Esophagus squamous epithelium (tissue), 5 donors: ENCODE results near the gene PNCK. TPM values are rescaled to one million over a fixed set of nuclear protein-coding genes. Genes with fewer than 3 reads are reported as not detected.
"Not testable (repeated sequence)": the region's sequence is repeated elsewhere in the genome, so short reads cannot be mapped to it uniquely, and the experiment has no call there.

ENCODE experiments used
- DNase-seq: peaks from one replicate; lab custom pipeline; 2025; lab: John Stamatoyannopoulos, UW
- H3K27ac ChIP-seq, 4 donors: fragments of 200-600 bp; sonication (generic); one replicate each; pipeline ENCODE4 v1.5.1; 2016 to 2019; ENCODE audit warnings: mild to moderate bottlenecking in 1 of 4
- H3K27me3 ChIP-seq, 4 donors: fragments of 200-600 bp; sonication (generic); 1 replicate in 3 of 4; 2 replicates in 1 of 4; pipeline versions ENCODE4 v1.5.1 to v1.6.0; 2017 to 2021; ENCODE audit warnings: antibody characterized with exemption in 1 of 4
- H3K36me3 ChIP-seq, 3 donors: fragments of 200-600 bp; sonication (generic); one replicate each; pipeline ENCODE4 v1.5.1; 2016 to 2019
- H3K4me1 ChIP-seq, 3 donors: fragments of 200-600 bp; sonication (generic); one replicate each; pipeline ENCODE4 v1.5.1; 2017 to 2019
- H3K4me3 ChIP-seq, 4 donors: fragments of 200-600 bp; sonication (generic); 1 replicate in 3 of 4; 2 replicates in 1 of 4; pipeline ENCODE4 v1.5.1; 2016 to 2019; ENCODE audit warnings: mild to moderate bottlenecking in 2 of 4, moderate library complexity in 1 of 4
- H3K9me3 ChIP-seq, 3 donors: fragments of 200-600 bp; sonication (generic); one replicate each; pipeline ENCODE4 v1.5.1; 2016 to 2019
- POLR2A ChIP-seq, 4 donors: fragments of 450-650 bp; IDR thresholded peaks; one replicate each; pipeline ENCODE4 v1.6.1; 2017; ENCODE audit warnings: antibody characterized with exemption in 4 of 4, mild to moderate bottlenecking in 4 of 4, moderate library complexity in 3 of 4
- WGBS, 2 donors: methylation state at CpG; one replicate each; pipeline ENCODE4 v1.1.5; 2018; 5-methylcytosine and 5-hydroxymethylcytosine counted together
- intact Hi-C: fragments of 100-400 bp; cut with DNase I; formaldehyde crosslinking; loops from one replicate; pipeline ENCODE4 v1.15.0; 2022
- total RNA-seq, 4 donors: library from RNA; depleted of rRNA; stranded (reverse); fragments of >200 nt; gene quantifications; one replicate each; pipeline ENCODE4 v1.1.0, GENCODE V29; 2016
- TF ChIP-seq, protein P1 (sequence below), 6 experiments: fragments of 450-650 bp in 4 of 6; fragments of 200-600 bp in 2 of 6; sonication (generic) in 2 of 6; IDR thresholded peaks; one replicate each; pipeline ENCODE4 v1.5.1; 2016 to 2019; ENCODE audit warnings: antibody characterized with exemption in 6 of 6, mild to moderate bottlenecking in 4 of 6, moderate library complexity in 4 of 6
- donor health status: DM: yes; HTN: yes; CAD: no.

Gene PNCK
- total RNA-seq, 4 donors from 2014 or later = 0.82 to 5.7 (median 1.5) TPM; not detected in 1

DNA sequence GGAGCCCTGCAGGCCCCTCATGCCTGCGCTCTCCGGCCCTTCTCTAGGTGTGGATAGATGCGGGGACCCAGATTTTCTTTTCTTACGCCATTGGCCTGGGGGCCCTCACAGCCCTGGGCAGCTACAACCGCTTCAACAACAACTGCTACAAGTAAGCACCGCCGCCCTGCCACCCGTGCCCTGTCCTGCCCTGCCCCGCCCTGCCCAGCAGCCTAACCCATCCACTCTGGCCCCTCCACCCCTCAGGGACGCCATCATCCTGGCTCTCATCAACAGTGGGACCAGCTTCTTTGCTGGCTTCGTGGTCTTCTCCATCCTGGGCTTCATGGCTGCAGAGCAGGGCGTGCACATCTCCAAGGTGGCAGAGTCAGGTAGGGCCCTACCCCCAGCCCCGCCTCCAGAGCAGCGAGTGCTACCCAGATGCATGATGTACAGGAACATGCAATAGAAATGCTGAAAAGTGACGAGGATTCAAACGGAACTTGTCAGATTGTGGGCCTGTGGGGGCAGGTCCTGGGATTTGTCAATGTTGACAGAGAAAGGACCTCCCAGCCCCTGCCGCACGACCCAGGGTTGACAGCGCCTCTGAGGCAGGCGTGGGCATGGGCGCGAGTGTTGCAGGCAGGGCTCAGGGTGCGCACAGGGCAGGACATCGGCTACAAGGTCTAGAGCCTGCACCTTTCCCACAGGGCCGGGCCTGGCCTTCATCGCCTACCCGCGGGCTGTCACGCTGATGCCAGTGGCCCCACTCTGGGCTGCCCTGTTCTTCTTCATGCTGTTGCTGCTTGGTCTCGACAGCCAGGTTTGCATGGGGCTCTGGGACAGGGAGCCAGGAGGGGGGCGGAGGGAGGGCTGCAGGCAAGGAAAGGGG lies 19.8 kb upstream of the PNCK start:
- Histone ChIP-seq H3K4me1 (peaks cover 3 to 69% (median 5%) of the 10 kb centered on the region in 3 donors), H3K27ac (peak overlapping the region in 1 of 4 donors; percentile 6), H3K4me3 (no peak overlapping the region), H3K36me3 (peaks cover 0 to 19% (median 0%) of the 10 kb centered on the region in 3 donors), H3K27me3 (no peaks in the 10 kb centered on the region), H3K9me3 (no peaks in the 10 kb centered on the region)
- TF ChIP-seq POLR2A (IDR thresholded peaks at IDR 0.05) = no peak
- TF ChIP-seq, protein P1, sequence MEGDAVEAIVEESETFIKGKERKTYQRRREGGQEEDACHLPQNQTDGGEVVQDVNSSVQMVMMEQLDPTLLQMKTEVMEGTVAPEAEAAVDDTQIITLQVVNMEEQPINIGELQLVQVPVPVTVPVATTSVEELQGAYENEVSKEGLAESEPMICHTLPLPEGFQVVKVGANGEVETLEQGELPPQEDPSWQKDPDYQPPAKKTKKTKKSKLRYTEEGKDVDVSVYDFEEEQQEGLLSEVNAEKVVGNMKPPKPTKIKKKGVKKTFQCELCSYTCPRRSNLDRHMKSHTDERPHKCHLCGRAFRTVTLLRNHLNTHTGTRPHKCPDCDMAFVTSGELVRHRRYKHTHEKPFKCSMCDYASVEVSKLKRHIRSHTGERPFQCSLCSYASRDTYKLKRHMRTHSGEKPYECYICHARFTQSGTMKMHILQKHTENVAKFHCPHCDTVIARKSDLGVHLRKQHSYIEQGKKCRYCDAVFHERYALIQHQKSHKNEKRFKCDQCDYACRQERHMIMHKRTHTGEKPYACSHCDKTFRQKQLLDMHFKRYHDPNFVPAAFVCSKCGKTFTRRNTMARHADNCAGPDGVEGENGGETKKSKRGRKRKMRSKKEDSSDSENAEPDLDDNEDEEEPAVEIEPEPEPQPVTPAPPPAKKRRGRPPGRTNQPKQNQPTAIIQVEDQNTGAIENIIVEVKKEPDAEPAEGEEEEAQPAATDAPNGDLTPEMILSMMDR (IDR thresholded peaks at IDR 0.05) = no peak
- 53 to 78% methylated on average over 3 to 17 of the region's 31 CpGs for WGBS, 2 donors
- intact Hi-C loops = no loop called here
- DNase-seq = no peak

- H3K27ac ChIP-seq = no peak overlapping the region
- peaks cover 0 to 14% (median 0%) of the 10 kb centered on the region in 3 donors for H3K36me3 ChIP-seq
- no peak for TF ChIP-seq POLR2A (IDR thresholded peaks at IDR 0.05)
- TF ChIP-seq, protein P1 (IDR thresholded peaks at IDR 0.05) = no peak
- H3K27me3 ChIP-seq = no peaks in the 10 kb centered on the region
- DNase-seq = no peak
- H3K9me3 ChIP-seq = no peaks in the 10 kb centered on the region
- intact Hi-C loops = no loop called here
- 20% methylated on average over 1 of the region's 24 CpGs; no CpG with 5 or more reads in 1 of the 2 donors for WGBS, 2 donors
- H3K4me3 ChIP-seq = no peak overlapping the region
- peaks cover 3 to 63% (median 5%) of the 10 kb centered on the region in 3 donors for H3K4me1 ChIP-seq
Observed at GRCh38 chrX:153692611-153693156, 19.1 kb upstream of the PNCK start.

- Histone ChIP-seq H3K4me1 (peaks cover 5 to 68% (median 8%) of the 10 kb centered on the region in 3 donors), H3K27ac (no peak overlapping the region), H3K27me3 (no peaks in the 10 kb centered on the region), H3K4me3 (no peak overlapping the region), H3K36me3 (peaks cover 0 to 9% (median 0%) of the 10 kb centered on the region in 3 donors), H3K9me3 (no peaks in the 10 kb centered on the region)
- intact Hi-C loops = no loop called here
- no peak for TF ChIP-seq POLR2A (IDR thresholded peaks at IDR 0.05)
- TF ChIP-seq, protein P1 (IDR thresholded peaks at IDR 0.05) = no peak
- DNase-seq = no peak
- no CpG with 5 or more reads among the region's 4 CpGs for WGBS, 2 donors
Observed at GRCh38 chrX:153692003-153692402, 18.4 kb upstream of the PNCK start.

DNA sequence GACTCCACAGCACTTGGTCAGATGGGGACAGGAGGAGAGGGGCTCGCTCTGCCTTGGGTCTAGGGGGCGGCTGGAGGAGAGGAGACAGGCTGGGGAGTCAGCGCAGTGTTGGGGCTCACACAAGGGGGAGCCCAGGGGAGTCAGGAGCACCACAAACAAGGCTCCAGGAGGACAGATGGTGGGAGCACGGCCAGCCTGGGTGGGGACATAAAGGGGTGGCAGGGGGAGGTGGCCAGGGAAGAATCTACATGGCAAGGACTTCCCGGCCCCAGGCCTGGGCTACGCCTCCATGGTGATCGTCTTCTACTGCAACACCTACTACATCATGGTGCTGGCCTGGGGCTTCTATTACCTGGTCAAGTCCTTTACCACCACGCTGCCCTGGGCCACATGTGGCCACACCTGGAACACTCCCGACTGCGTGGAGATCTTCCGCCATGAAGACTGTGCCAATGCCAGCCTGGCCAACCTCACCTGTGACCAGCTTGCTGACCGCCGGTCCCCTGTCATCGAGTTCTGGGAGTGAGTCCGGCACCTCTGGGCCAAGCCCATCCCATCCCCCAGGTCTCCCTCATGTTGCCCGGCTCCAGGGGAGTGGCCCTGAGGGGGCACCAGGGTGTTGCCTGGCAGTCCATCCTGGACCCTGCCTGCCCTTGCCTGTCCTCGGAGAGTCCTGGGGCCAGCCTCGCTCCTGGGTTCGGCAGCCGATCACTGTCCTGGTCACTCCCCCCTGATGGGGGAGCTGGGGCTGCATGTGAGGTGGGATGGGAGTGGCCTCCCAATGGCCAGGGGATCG lies 17.6 kb upstream of the PNCK start:
- DNase-seq, H3K27me3 ChIP-seq, H3K4me3 ChIP-seq, intact Hi-C loops, H3K27ac ChIP-seq, H3K36me3 ChIP-seq, H3K9me3 ChIP-seq: not testable (repeated sequence)
- WGBS, 2 donors = 69 to 70% methylated on average over 4 to 8 of the region's 21 CpGs
- H3K4me1 ChIP-seq = peaks cover 5 to 76% (median 11%) of the 10 kb centered on the region in 3 donors

DNA sequence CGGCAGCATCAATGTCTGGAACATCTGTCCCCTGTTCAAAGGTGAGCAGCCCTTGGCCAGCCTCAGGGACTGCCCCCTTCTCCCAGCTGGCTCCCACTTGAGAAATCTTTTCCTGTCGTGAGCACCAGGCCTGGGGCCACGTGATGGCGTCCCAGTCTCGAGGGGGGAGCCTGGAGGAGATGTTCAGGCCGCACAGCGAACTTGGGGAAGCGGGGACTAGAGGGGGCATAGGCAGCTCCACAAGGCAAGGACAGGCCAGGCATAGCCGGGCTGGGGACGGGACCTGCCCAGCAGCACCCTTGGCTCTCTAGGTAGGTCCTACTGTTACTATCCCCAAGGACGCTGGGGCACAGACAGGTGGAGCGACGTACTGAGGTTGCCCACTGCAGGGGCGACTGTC lies 16.9 kb upstream of the PNCK start:
- 100% methylated on average over 1 of the region's 14 CpGs; no CpG with 5 or more reads in 1 of the 2 donors for WGBS, 2 donors

More for the DNA sequence above, 16.9 kb upstream of the PNCK start:
- Histone ChIP-seq H3K27ac (peak overlapping the region in 2 of 4 donors; percentile 53 to 79), H3K4me1 (peaks cover 5 to 76% (median 11%) of the 10 kb centered on the region in 3 donors), H3K4me3 (peak overlapping the region in 3 of 4 donors; percentile 42 to 66 (median 57)), H3K27me3 (no peaks in the 10 kb centered on the region), H3K9me3 (no peaks in the 10 kb centered on the region), H3K36me3 (no peaks in the 10 kb centered on the region)
- intact Hi-C loops = no loop called here
- no peak for TF ChIP-seq POLR2A (IDR thresholded peaks at IDR 0.05)
- TF ChIP-seq, protein P1 (IDR thresholded peaks at IDR 0.05) = no peak
- no peak for DNase-seq
